Measurements from ENCODE around the gene GRHPR.
"Not testable (repeated sequence)": the region's sequence is repeated elsewhere in the genome, so short reads cannot be mapped to it uniquely, and the experiment has no call there.

Gene GRHPR

DNA sequence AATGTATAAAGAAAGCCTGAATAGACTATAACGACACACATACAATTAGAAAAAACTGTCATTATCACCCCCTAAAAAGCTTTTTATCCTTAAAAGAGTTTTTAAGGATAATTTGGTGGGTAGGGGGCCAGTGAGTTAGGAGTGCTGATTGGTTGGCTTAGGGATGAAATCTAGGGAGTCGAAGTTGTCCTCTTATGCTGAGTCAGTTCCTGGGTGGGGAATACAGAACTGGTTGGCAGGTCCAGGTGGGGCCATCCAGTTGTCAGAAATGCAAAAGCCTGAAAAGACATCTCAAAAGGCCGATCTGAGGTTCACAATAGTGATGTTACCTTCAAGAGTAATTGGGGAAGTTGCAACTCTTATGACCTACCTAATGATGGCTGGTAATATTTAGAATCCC, 29.1 kb downstream of the GRHPR start:
- DNase-seq, result no peak

DNA sequence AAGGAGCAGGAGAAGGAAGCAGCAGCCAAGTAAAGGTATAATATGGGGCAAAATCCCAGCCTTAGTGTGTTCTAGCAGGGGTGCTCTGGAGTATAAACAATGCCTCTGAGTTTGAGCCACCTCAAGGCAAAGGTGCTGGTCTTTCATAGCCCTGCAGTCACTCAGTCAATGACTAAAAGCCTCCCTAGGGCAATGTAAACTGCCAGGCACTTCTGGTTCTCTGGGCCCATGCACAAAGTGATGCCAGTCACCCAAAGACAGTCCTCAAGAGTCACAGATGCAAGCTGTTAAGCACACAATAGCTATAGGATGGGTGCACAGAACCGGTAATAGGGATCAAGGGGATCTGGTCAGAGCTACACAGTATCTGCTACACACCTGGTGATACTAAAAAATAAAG, 30.1 kb downstream of the GRHPR start:
- DNase-seq, result peak; percentile 41

DNA sequence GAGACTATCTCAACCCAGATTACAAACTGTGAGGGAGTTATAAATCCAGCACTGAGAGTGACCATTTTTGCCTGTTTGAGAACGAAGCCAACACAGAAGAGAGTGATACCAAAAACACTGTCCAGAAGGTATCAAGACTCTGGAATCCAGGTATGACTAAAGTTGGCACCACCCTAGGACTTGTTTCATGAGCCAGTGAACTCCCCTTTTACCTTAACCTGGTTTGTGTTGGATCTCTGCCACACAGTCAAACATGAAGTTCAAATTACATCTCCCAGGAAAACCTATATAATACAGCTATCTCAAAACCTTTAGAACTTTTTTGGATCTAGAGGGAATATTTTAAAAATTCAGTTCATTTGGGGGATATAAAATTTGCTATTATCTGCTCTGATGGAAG, 31.3 kb downstream of the GRHPR start:
- peak; percentile 9 for DNase-seq

DNA sequence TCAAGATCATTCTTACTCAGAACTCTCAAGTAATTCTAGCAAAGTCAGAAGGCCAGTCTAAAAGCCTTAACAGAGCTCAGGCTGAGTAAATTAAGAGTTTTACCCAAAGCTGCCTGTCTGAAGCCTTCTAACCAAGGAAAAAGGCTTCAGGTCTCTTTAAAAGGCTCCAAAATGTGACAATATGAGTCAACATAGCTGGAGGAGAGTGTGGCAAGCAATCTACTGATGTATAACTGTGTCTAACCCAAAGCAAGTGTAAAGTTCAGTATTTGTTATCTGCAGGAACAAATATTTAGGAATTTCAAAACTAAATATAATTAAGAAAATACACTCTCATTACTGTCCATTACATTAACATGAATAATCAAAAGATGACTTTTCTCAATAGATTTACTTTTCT, 31.7 kb downstream of the GRHPR start:
- DNase-seq, result no peak

DNA sequence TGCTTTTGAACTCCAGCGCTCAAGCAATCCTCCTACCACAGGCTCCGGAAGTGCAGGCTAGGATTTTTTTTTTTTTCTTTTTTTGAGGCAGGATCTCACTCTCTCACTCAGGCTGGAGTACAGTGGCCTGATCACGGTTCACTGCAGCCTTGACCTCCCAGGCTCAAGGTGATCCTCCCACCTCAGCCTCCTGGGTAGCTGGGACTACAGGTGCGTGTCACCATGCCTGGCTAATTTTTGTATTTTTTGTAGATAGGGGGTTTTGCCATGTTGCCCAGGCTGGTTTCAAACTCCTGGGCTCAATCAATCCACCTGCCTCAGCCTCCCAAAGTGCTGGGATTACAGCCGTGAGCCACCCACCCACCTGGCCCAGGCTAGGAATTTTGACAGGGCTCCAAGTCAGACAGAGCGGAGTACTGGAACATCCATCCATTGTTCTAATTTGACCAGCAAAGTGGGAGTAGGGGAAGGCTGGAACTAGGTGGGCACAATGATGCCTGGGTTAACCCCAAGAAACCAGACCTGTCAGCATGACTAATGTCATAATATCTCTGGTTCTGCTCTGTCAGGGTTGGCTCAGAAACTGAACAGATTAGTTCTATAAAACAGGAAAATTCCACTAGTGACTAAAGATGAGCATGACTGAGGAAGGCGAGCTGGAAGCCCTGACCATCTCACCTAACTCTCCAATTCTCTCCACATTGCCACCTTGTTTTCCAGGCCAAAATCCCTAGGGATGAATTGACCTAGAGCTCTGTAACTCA, 33.6 kb downstream of the GRHPR start:
- no peak for DNase-seq

DNA sequence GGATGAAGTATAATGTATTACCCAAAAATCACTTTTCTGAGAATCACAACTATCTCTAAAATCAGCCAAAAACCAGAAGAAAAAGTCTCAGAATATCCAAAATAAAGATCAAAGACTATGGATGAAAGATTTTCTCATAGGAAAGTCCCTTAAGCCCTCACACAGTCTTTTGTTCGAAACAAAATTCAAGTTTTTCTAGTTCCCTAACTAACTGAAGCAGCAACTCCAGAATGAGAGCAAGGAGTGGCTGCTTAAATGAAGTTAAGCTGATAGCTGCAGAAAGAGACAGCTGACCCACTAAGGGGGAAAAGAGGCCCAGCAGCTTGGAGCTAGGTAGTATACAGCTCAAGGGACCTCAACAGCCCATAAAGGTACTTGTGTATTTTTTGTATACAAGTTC, 34.3 kb downstream of the GRHPR start:
- DNase-seq, result no peak

DNA sequence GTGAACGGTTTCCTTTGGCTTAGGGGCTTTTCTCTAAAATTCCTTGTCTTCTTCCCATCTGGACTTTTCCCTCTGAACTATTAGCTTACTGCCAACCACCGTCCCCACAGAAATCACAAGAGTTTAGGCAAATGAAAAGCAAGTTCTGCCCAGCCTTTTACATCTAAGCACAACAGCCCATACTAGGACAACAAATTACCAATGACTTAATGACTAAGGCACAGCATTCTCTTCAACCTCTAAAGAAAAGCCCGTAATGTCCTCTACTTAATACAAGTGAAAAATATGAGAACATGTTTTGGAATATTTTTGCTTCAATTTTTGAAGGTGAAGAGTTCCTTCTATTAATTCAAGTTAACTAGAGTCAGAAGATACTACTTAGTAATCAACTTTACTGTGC, 41.5 kb downstream of the GRHPR start:
- no peak for DNase-seq

DNA sequence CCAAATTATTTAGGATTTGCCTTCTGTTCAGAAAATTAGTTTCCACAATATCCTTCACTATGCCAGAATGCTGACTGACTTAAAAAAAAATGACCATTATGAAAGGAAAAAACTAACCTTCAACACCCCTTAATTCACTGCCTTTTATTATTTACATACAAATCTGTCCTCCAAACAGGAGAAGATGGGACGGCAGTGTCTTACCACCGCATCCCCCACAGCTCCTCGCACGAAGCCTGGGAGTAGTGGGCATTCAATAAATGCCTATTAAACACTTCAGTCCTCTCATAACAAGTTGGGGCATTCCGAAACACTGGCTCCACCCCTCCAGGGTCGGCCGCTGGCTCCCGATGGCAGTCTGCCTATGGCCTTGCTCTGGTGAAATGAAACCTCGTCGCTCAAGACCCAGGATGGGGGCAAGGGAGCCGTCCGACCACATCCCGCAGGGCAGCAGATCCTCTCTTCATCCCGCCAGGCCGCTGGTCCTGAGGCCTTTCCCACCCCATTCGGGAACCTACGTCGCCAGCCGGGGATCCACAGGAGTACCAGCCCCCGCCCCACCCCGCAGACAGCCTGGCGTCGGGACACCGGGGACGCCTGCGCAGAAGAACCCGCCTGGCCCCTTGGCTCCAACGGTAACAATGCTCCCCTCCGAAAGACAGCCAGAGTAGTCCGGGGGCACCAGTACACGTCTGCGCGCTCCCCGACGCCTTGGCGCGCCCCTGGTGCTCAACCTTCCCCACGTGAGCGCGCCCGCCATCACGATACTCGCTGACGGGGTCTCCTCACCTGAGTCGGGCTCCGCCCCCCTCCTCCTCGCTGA, 42.1 kb downstream of the GRHPR start:
- DNase-seq, result peak; percentile 92

DNA sequence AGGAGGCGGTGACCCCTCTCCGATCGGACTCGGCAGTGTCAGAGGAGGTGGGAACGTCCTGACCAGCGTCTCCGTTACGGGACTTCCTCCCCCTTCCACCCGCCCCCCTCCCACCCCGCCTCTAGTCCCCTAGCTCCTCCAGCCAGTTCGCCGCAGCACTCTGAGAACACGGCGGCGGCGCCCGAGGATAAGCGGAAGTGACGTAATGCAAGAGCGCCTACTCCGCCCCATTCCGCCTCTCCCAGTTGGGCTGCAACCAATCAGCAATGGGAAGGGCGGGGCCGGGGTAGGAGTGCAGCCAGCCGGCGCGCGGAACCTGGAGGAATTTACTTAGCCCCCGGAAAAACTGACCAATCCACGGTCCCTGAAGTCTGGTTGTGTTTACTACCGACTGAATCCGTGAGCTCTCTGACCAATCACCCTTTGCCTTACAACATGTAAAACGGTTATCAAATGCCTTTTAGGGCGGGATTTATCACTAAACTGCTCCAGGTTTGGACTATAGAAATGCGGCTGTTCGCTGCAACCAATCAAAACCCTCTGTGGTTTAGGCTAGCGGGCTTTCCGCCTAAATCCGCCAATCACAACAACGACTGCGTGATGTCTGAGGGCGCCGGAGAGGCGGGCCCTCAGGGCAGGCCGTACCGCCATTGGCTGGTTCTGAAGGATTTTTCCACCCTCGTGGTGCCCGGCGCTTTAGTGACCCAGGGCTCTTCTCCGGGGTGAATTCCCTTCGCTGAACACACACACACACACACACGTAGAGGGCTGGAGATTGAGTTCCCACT, 42.9 kb downstream of the GRHPR start, which contains the start of gene ZBTB5:
TSS of gene ZBTB5 (minus strand) at position 202 of the 788 bp plus-strand sequence. CDS start 22,899 bp downstream, outside the sequence.
- DNase-seq, result peak; percentile 98

DNA sequence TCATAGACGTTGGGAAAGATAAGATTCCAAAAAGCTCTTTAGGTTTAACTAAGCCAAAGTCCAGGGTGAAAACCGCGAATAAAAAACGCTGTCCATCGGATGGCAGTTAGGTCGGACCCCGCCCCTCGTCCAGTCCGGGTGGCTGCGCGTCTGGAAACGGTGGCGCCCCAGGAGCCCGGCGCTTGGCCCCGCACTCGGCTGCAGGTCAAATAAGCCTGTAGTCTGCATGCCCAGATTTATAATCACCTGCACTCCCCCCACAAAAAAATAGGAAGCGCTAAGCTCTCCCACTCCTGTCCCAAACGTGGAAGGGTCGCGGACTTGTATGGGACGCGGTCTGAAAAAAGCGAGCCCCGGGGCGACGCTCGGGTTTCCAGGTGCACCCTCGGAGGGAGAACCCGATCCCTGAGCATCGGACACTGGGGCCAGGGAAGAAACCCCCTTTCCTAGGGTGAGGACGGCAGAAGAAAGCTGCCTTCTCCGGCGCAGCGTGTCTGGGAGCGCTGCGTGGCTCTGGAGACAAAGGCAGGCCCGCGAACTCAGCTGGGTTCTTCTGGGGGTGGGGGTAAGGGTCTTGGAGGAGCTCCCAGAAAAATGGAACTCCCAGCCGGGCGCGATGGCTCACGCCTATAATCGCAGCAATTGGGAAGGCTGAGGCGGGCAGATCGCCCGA, 43.7 kb downstream of the GRHPR start:
- peak; percentile 2 for DNase-seq

DNA sequence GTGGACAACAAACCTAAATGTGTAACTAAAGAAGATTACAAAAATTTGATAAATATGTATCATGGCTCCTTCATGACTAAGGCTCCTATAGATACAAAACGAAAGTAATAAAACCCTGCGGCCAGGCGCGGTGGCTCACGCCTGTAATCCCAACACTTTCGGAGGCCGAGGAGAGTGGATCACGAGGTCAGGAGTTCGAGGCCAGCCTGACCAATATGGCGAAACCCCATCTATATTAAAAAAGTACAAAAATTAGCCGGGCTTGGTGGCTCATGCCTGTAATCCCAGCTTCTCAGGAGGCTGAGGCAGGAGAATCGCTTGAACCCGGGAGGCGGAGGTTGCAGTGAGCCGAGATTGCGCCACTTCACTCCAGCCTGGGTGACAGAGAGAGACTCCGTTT, 45.0 kb downstream of the GRHPR start:
- not testable (repeated sequence) for DNase-seq

DNA sequence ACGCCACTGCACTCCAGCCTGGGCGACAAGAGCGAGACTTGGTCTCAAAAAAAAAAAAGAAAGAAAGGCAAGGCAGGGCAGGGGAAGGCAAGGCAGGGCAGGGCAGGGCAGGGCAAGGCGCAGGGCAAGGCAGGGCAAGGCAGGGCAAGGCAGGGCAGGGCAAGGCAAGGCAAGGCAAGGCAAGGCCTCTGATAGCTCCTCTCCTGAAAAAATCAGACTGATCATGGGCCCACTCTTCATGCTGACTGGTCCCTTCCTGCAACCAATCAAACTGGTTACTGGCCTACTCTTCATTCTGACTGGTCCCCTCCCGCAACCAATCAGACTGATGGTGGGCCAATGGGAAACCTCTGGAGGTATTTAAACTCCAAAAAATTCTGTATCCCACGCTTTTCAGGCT, 46.1 kb downstream of the GRHPR start:
- DNase-seq, result no peak

DNA sequence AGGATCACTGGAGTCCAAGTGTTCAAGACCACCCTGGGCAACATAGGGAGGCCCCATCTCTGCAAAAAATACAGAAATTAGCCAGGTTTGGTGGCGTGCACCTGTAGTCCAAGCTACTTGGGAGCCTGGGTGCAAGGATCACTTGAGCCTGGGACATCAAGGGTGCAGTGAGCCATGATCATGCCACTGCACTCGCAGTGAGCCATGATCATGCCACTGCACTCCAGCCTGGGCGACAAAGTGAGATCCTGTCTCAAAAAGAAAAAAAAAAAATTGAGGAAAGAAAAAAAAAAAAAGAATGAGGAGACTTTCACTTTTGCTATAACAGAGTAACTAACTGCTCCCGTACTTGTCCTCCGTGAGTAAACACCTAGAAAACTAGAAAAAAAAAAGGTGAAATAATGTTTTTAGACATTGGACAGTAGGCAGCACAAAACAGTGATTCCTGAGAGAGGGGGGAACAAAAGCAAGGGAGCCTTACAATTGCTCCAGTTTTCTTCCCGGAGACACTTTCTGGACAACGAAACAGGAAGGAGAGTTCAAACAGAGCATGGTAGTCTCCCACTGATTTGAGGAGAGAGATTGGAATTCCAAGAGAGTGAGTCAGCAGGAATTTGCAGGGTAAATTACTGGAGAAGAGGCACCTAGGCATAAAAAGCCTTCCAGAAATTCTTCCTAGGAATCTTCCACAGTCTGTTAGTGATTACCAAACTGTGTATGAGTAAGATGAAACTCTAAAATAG, 49.6 kb downstream of the GRHPR start:
- no peak for DNase-seq

DNA sequence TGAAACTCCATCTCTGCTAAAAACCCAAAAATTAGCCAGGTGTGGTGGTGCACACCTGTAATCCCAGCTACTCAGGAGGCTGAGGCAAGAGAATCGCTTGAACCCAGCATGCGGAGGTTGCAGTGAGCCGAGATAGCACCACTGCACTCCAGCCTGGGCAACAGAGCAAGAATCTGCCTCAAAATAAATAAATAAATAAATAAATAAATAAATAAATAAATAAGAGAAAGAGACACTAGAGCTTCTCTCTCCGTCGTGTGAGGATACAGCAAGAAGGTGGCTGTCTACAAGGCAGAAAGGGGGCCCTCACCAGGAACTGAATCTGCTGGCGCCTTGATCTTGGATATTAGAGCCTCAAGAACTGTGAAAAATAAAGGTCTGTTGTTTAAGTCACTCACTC, 51.5 kb downstream of the GRHPR start:
- DNase-seq, result not testable (repeated sequence)

DNA sequence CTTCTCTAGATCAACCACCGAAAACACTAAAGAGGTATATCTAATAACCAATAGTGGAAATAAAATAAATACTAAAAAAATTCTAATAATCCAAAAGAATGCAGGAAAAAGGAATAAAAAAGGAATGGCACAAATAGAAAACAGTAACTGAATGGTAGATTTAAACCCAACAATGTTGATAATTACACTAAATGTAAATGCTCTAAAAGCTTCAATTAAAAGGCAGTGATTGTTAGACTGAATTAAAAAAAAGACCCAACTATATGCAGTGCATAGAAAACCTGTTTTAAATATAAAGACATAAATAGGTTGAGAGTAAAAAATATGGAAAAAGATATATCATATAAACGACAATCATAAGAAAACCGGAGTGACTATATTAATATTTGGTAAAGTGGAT, 51.9 kb downstream of the GRHPR start:
- no peak for DNase-seq

DNA sequence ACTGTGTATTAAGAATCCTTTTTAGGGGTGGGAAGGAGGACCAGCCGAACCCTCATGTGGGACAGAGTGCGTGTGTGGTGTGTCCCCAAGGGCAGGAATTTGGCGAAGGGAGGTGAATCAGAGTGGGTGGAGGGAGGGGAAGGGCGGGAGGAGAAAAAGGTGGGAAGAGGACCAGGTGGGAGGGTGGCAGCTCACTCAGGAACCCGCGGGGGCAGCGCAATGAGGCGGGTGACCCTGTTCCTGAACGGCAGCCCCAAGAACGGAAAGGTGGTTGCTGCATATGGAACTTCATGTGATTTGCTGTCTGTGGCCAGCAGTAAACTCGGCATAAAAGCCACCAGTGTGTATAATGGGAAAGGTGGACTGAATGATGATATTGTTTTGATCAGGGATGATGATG, 54.4 kb downstream of the GRHPR start:
- no peak for DNase-seq

DNA sequence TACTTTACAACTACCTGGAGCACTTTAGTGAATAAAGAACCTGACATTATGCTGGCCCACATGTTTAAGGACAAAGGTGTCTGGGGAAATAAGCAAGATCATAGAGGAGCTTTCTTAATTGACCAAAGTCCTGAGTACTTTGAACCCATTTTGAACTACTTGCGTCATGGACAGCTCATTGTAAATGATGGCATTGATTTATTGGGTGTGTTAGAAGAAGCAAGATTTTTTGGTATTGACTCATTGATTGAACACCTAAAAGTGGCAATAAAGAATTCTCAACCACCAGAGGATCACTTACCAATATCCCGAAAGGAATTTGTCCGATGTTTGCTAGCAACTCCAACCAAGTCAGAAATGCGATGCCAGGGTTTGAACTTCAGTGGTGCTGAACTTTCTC, 54.9 kb downstream of the GRHPR start:
- not testable (repeated sequence) for DNase-seq

DNA sequence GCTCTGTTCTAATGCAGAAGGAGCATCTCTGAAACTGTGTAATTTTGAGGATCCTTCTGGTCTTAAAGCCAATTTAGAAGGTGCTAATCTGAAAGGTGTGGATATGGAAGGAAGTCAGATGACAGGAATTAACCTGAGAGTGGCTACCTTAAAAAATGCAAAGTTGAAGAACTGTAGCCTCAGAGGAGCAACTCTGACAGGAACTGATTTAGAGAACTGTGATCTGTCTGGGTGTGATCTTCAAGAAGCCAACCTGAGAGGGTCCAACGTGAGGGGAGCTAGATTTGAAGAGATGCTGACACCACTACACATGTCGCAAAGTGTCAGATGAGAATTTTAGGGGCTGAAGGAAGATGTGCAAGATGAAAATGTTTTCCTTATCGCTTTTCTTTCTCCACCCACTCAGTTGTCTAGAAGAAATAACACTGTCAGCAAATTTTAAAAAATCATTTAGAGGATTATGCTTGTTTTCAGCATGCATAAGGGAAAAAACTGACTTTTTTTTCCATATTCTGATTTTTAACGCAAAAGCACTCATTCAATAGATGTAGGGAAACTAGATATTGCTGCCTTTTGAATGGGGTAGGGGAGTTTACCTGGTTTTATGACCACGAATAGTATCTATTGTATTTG, 55.6 kb downstream of the GRHPR start:
- not testable (repeated sequence) for DNase-seq

DNA sequence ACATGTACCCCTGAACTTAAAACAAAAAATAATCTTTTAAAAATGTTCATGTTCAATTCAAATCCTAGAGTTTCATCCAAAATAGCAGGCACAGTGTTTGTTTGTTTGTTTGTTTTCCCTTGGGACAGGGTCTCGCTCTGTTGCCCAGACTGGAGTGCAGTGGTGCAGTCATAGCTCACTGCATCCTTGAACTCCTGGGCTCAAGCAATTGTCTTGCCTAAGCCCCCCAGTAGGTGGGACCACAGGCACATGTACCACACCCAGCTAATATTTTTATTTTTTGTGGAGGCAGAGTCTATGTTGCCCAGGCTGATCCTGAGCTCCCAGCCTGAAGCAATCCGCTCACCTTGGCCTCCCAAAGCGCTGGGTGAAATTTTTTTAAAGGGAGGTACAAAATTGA, 58.3 kb downstream of the GRHPR start:
- DNase-seq, result no peak

DNA sequence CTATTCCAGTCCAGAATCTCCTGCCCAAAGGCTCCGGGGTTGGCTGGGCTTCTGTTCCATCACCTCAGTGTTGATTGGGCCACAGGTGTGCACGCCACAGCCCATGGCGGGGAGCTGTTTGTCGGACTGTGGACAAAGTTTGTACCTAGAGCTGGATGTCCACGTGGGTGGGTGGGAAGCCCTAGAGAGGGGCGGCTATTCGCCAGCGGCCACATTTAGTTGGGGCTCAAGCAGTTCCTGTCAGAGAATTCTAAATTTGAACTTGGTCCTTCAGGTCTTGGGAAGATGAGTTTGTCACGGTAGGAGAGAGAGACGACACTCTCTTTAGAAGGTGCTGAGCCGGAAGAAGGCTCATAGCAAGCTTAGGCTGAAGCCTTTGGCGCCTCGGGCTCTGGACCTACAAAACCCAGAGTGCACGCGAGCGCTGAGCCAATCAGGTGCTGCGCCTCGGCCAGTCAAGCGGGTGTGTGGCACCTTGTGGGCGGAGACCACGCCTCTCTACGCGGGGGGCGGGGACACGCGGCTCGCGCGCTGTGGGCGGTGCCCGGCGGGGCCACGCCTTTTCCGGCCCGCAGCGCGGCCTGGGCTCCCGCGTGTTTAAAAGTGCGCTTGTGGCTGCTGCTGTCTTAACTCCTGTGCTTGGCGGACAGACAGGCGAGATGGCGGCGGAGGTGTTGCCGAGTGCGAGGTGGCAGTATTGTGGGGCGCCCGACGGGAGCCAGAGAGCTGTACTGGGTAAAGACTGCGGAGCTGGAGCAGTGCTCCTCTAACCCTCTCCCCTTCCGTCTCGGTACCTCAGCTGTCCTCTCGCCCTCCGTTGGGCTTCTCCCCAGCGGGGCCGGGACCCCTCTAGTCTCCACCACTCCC, 63.1 kb downstream of the GRHPR start, which contains the start of gene POLR1E:
TSS of gene POLR1E (plus strand) at position 560 of the 867 bp plus-strand sequence. CDS start at position 660, 100 bp downstream.
- DNase-seq, result peak; percentile 80

Measured in NCI-H2171 treated with DMSO at 0.1 percent for 48 hours (cell line).